HepG2 (cell line): ENCODE results near the gene STK24. TPM values are rescaled to one million over a fixed set of nuclear protein-coding genes. Genes with fewer than 3 reads are reported as not detected.

Source experiments
- ATAC-seq: fragments of 200-7000 bp; cut with Tn5 transposase; 3 replicates; pipeline ENCODE4 v1.9.1; 2020; ENCODE audit warnings: mild to moderate bottlenecking, moderate library complexity
- BruUV-seq: library from RNA; stranded (reverse); fragments of 400-500 nt; replicated peaks from 2 replicates; lab custom pipeline; 2021; lab: Mats Ljungman, UMichigan
- CTCF ChIA-PET: fragments of 300-600 bp; formaldehyde crosslinking; extraction: SDS; loops from one replicate; lab custom pipeline; 2021; ENCODE audit warnings: low total read pairs, inconsistent platforms, low intra/inter-chr PET ratio; lab: Yijun Ruan, JAX
- POLR2A ChIA-PET: fragments of 350-600 bp; sonication (Branson Sonifier 250); formaldehyde crosslinking; loops from one replicate; lab custom pipeline; 2020; ENCODE audit warnings: antibody characterized with exemption, inconsistent platforms; lab: Yijun Ruan, JAX
- DNase-seq: peaks from one replicate; pipeline ENCODE4 v3.0.0-alpha.2; 2015; ENCODE audit warnings: low spot score
- FAIRE-seq: peaks from 3 replicates; lab custom pipeline; 2011; peaks lifted over from hg19 to GRCh38; lab: Jason Lieb, UNC
- H2AFZ ChIP-seq: one replicate; pipeline ENCODE4 v1.6.1; 2011; ENCODE audit warnings: low read length, inconsistent platforms
- H3K27ac ChIP-seq: fragments of 300-600 bp; 3 replicates; pipeline ENCODE4 v1.8.0; 2011; ENCODE audit warnings: mixed run types, mild to moderate bottlenecking, mixed read lengths, low read length, inconsistent platforms; ENCODE audit not compliant: insufficient read depth; ENCODE audit errors: extremely low read length
- H3K27me3 ChIP-seq, 2 experiments: fragments of 200-600 bp in 1 of 2; 2 replicates in 1 of 2; 3 replicates in 1 of 2; pipeline versions ENCODE4 v1.6.0 to v1.8.0; 2011; ENCODE audit warnings: low read length in 2 of 2, mild to moderate bottlenecking in 2 of 2, moderate library complexity in 2 of 2, inconsistent platforms in 1 of 2; ENCODE audit not compliant: insufficient read depth in 2 of 2, control insufficient read depth in 1 of 2
- H3K36me3 ChIP-seq, 2 experiments: fragments of 200-600 bp in 1 of 2; replicated peaks in 1 of 2; 2 replicates in 1 of 2; 3 replicates in 1 of 2; pipeline versions ENCODE4 v1.5.1 to v1.8.0; 2011; ENCODE audit warnings: low read length in 2 of 2, inconsistent platforms in 1 of 2; ENCODE audit not compliant: insufficient read depth in 2 of 2, control insufficient read depth in 1 of 2
- H3K4me1 ChIP-seq: 2 replicates; pipeline ENCODE4 v1.5.1; 2012; ENCODE audit warnings: low read length, inconsistent platforms; ENCODE audit not compliant: insufficient read depth
- H3K4me2 ChIP-seq: 2 replicates; pipeline ENCODE4 v1.6.0; 2011; ENCODE audit warnings: low read depth, low read length, inconsistent platforms
- H3K4me3 ChIP-seq, 3 experiments: fragments of 200-600 bp in 1 of 3; sonication (generic), shearing (Covaris generic) in 1 of 3; replicated peaks in 1 of 3; 2 replicates each; pipeline ENCODE4 v1.5.1; 2011 to 2016; ENCODE audit warnings: low read length in 3 of 3, inconsistent platforms in 2 of 3, low read depth in 2 of 3, mild to moderate bottlenecking in 2 of 3, control low read depth in 1 of 3, mixed read lengths in 1 of 3; ENCODE audit not compliant: insufficient read depth in 1 of 3
- H3K79me2 ChIP-seq: one replicate; pipeline ENCODE4 v1.6.1; 2011; ENCODE audit warnings: low read length, inconsistent platforms; ENCODE audit not compliant: insufficient read depth
- H3K9ac ChIP-seq: 2 replicates; pipeline ENCODE4 v1.6.0; 2011; ENCODE audit warnings: mild to moderate bottlenecking, low read depth, low read length, inconsistent platforms; ENCODE audit not compliant: insufficient read depth
- H3K9me3 ChIP-seq: 2 replicates; pipeline ENCODE4 v1.5.1; 2012; ENCODE audit warnings: mild to moderate bottlenecking, low read length
- H4K20me1 ChIP-seq: 2 replicates; pipeline ENCODE4 v1.6.0; 2011; ENCODE audit warnings: inconsistent platforms, mild to moderate bottlenecking, low read length, moderate library complexity; ENCODE audit not compliant: insufficient read depth
- CBX2 ChIP-seq, 2 experiments: fragments of 200-600 bp in 1 of 2; sonication (generic); formaldehyde crosslinking in 1 of 2; IDR thresholded peaks; 2 replicates each; pipeline versions ENCODE4 v1.7.0 to v1.8.1; 2018 to 2022; ENCODE audit warnings: low read depth in 2 of 2, low read length in 1 of 2, mild to moderate bottlenecking in 1 of 2, missing genetic modification reagents in 1 of 2
- DR1 ChIP-seq: sonication (generic); formaldehyde crosslinking; IDR thresholded peaks from 2 replicates; pipeline ENCODE4 v1.8.0; 2021; ENCODE audit warnings: mild to moderate bottlenecking, missing genetic modification reagents, inconsistent platforms
- HNRNPUL1 ChIP-seq: fragments of 200-400 bp; formaldehyde crosslinking; IDR thresholded peaks from 2 replicates; pipeline ENCODE4 v1.6.1; 2017; ENCODE audit warnings: low read depth, mild to moderate bottlenecking, low read length, moderate library complexity
- IRF9 ChIP-seq: sonication (generic); formaldehyde crosslinking; IDR thresholded peaks from 2 replicates; pipeline ENCODE4 v1.8.0; 2022; ENCODE audit warnings: missing genetic modification reagents, mild to moderate bottlenecking, borderline replicate concordance
- KDM5B ChIP-seq: sonication (generic); formaldehyde crosslinking; IDR thresholded peaks from 2 replicates; pipeline ENCODE4 v1.4.0; 2020; ENCODE audit warnings: missing genetic modification reagents, mild to moderate bottlenecking, borderline replicate concordance
- PLRG1 ChIP-seq: fragments of 450-650 bp; conservative IDR thresholded peaks from 2 replicates; pipeline ENCODE4 v1.6.1; 2016
- POLR2A ChIP-seq, 2 experiments: IDR thresholded peaks; 2 replicates each; pipeline ENCODE4 v1.6.1; 2011; ENCODE audit warnings: low read depth in 2 of 2, low read length in 2 of 2, mild to moderate bottlenecking in 1 of 2, moderate library complexity in 1 of 2; ENCODE audit not compliant: insufficient read depth in 1 of 2
- SOX6 ChIP-seq, 2 experiments: fragments of 450-650 bp in 1 of 2; sonication (generic) in 1 of 2; formaldehyde crosslinking in 1 of 2; IDR thresholded peaks; 2 replicates each; pipeline versions ENCODE4 v1.4.0 to v1.6.1; 2017 to 2020; ENCODE audit warnings: antibody characterized with exemption in 1 of 2, mild to moderate bottlenecking in 1 of 2, missing genetic modification reagents in 1 of 2
- TOE1 ChIP-seq: sonication (generic); formaldehyde crosslinking; IDR thresholded peaks from 2 replicates; pipeline ENCODE4 v1.4.0; 2020; ENCODE audit warnings: mild to moderate bottlenecking, missing genetic modification reagents
- ZC3H4 ChIP-seq: sonication (generic); formaldehyde crosslinking; IDR thresholded peaks from 2 replicates; pipeline ENCODE4 v1.4.0; 2020; ENCODE audit warnings: missing genetic modification reagents, borderline replicate concordance
- ZMAT3 ChIP-seq: sonication (generic); formaldehyde crosslinking; conservative IDR thresholded peaks from 2 replicates; pipeline ENCODE4 v1.7.0; 2021; ENCODE audit warnings: missing genetic modification reagents
- ZNF7 ChIP-seq: IDR thresholded peaks from 2 replicates; pipeline ENCODE4 v1.6.1; 2016; ENCODE audit warnings: missing biosample characterization, missing genetic modification reagents
- WGBS: methylation state at CpG from one replicate; pipeline ENCODE4 v1.1.6; 2017; ENCODE audit warnings: low lambda C conversion rate; 5-methylcytosine and 5-hydroxymethylcytosine counted together
- in situ Hi-C: cut with HindIII; loops from 2 replicates; pipeline ENCODE4 v1.10.0; 2017; ENCODE audit warnings: low pct_unique_long_range_greater_than_20kb; ENCODE audit not compliant: extremely low pct_ligation_motif_present
- intact Hi-C: fragments of 100-400 bp; cut with micrococcal nuclease; formaldehyde crosslinking; loops from one replicate; pipeline ENCODE4 v1.10.0; 2022; ENCODE audit not compliant: unreplicated experiment
- polyA plus RNA-seq, 8 experiments: library from polyadenylated mRNA; depleted of rRNA in 3 of 8; stranded (reverse) in 7 of 8; unstranded in 1 of 8; fragments of >200 nt; fragmentation: Illumina TruSeq in 4 of 8; extraction: Trizol in 4 of 8; gene quantifications; 2 replicates each; pipeline versions ENCODE4 v1.2.1 to v1.2.3, GENCODE V29; 2011 to 2016; ENCODE audit warnings: low read depth in 4 of 8, missing spikeins in 1 of 8, mixed read lengths in 1 of 8; ENCODE audit not compliant: insufficient read depth in 1 of 8
- total RNA-seq, 5 experiments: library from RNA; depleted of rRNA; stranded (reverse); fragments of >200 nt; fragmentation: Illumina TruSeq; extraction: Trizol; gene quantifications; 2 replicates each; pipeline ENCODE4 v1.2.3, GENCODE V29; 2016; ENCODE audit warnings: low read depth in 1 of 5

STK24 gene
- total and polyA plus RNA-seq, 2 of the 13 experiments (the other 11 are each of a cell fraction or from before 2014, with no cell fraction given) = 51.3 to 73.0 TPM

GRCh38 chr13:98541191-98541590 lies 35.7 kb downstream of the STK24 start:
- H3K9ac ChIP-seq = no peak overlapping the region
- 83% methylated on average over 5 of the region's 5 CpGs for WGBS
- H3K9me3 ChIP-seq = no peaks in the 10 kb centered on the region
- ChIA-PET CTCF (no interaction called here), POLR2A (interaction anchor here (0.7 to 1.0 kb wide), 2 partner anchors 36 to 660 kb away, joined by 3 read pairs; partner anchors contain the start of gene UBAC2)
- H3K4me1 ChIP-seq = peaks cover 87% of the 10 kb centered on the region
- intact Hi-C loops (loop anchor here (5.0 kb wide), 1 partner anchor 69 kb away; no protein-coding TSS in a partner anchor), in situ Hi-C loops (no loop called here)
- DNase-seq (no peak), ATAC-seq (no peak), FAIRE-seq (no peak)
- H3K36me3 ChIP-seq = peaks cover 8 to 15% of the 10 kb centered on the region in 2 experiments
- BruUV-seq = no TSS peak
- TF ChIP-seq POLR2A (IDR thresholded peaks at IDR 0.05; ENCODE audit: insufficient read depth in 1 of 2, low read depth in 2 of 2, low read length in 2 of 2) (no peak), SOX6 (IDR thresholded peaks at IDR 0.05) (no peak), SOX6 (CRISPR knock-in tag; IDR thresholded peaks at IDR 0.05) (no peak)
- no peak overlapping the region for H3K4me2 ChIP-seq
- H2AFZ ChIP-seq = no peak overlapping the region
- H3K27ac ChIP-seq = no peak overlapping the region
- H3K79me2 ChIP-seq = peaks cover 97% of the 10 kb centered on the region
- H3K27me3 ChIP-seq = no peaks in the 10 kb centered on the region
- H4K20me1 ChIP-seq = peaks cover 86% of the 10 kb centered on the region
- no peak overlapping the region for H3K4me3 ChIP-seq

- intact Hi-C loops (loop anchor here (5.0 kb wide), 1 partner anchor 68 kb away; no protein-coding TSS in a partner anchor), in situ Hi-C loops (no loop called here)
- FAIRE-seq = no peak
- no peak overlapping the region for H2AFZ ChIP-seq
- CTCF ChIA-PET = no interaction called here
- H3K4me1 ChIP-seq = peaks cover 87% of the 10 kb centered on the region
- H3K9ac ChIP-seq = no peak overlapping the region
- WGBS = 95% methylated on average over 1 of the region's 1 CpG
- H3K9me3 ChIP-seq = no peaks in the 10 kb centered on the region
- peaks cover 97% of the 10 kb centered on the region for H3K79me2 ChIP-seq
- POLR2A ChIA-PET = interaction anchor here (0.7 to 1.0 kb wide), 2 partner anchors 37 to 660 kb away, joined by 3 read pairs; partner anchors contain the start of gene UBAC2
- BruUV-seq = no TSS peak
- H3K4me3 ChIP-seq = no peak overlapping the region
- ATAC-seq = no peak
- H3K4me2 ChIP-seq = no peak overlapping the region
- H3K36me3 ChIP-seq = peaks cover 8 to 15% of the 10 kb centered on the region in 2 experiments
- TF ChIP-seq CBX2 (IDR thresholded peaks at IDR 0.05; ENCODE audit: low read depth, low read length) = no peak
- no peak for TF ChIP-seq CBX2 (CRISPR knock-in tag; IDR thresholded peaks at IDR 0.05; ENCODE audit: low read depth)
- no peak for TF ChIP-seq ZMAT3 (CRISPR knock-in tag)
- TF ChIP-seq DR1 (CRISPR knock-in tag) = no peak
- no peak for TF ChIP-seq PLRG1
- TF ChIP-seq IRF9 = no peak
- no peak for TF ChIP-seq TOE1 (CRISPR knock-in tag)
- no peak for TF ChIP-seq ZC3H4 (CRISPR knock-in tag)
- no peak for TF ChIP-seq KDM5B (CRISPR knock-in tag)
- TF ChIP-seq HNRNPUL1 = no peak
- TF ChIP-seq ZNF7 (CRISPR knock-in tag) = no peak
- H3K27ac ChIP-seq = no peak overlapping the region
- DNase-seq = no peak
- H4K20me1 ChIP-seq = peaks cover 86% of the 10 kb centered on the region
- H3K27me3 ChIP-seq = no peaks in the 10 kb centered on the region
Measured at GRCh38 chr13:98540476-98540875, 36.4 kb downstream of the STK24 start.
